ENCODE measurements around the gene MAMDC4. TPM values are rescaled to one million over a fixed set of nuclear protein-coding genes. Genes with fewer than 3 reads are reported as not detected.

The MAMDC4 gene
- total RNA-seq, 1 experiment from 2014 or later = 6.3 TPM

DNA sequence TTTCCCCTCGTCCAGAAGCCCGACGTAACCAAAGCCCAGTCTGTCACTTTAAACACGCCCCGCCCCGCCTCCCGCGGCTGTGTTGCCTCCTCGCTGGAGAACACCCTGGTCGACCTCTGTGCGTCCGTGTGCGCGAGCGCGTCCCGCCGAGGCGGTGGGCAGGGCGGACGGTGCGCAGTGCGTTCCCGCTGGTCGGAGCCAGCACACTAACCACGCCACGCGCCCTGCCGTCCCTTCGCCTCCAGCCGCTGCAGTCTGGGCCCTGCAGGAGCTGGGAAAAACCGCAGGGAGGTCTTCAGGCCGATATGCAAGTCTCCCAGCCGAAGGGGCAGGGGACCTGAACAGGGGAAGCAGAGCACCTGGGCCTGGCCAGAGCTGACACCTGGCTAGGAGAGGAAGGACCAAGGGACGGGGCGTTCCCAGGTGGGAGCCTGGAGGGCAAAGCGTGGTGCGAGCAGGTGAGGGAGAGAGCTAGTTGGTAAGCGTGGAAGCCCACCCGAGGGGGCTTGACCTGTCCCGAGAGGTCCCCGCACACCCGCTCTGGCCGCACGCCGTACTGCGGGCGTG, 4.2 kb upstream of the MAMDC4 start:
- CTCF ChIA-PET = no interaction called here
- H3K27me3 ChIP-seq (ENCODE audit: control insufficient read depth, insufficient read depth, low read length) = no peaks in the 10 kb centered on the region
- no peak for DNase-seq (ENCODE audit: low read depth, low spot score)
- BruUV-seq (replicated peaks) = no TSS peak
- no peaks in the 10 kb centered on the region for H3K36me3 ChIP-seq (ENCODE audit: control insufficient read depth, insufficient read depth, low read length)
- POLR2A ChIA-PET = interaction anchor here (0.6 kb wide), 1 partner anchor 234 kb away, joined by 10 read pairs; no protein-coding TSS in a partner anchor
- intact Hi-C loops (cut with micrococcal nuclease; ENCODE audit: unreplicated experiment) = no loop called here
- peaks cover 15% of the 10 kb centered on the region for H3K4me1 ChIP-seq (ENCODE audit: control insufficient read depth, insufficient read depth, low read length)
- no peak for TF ChIP-seq REST (IDR thresholded peaks at IDR 0.05; ENCODE audit: insufficient read depth in 1 of 2, low read depth in 2 of 2, low read length in 1 of 2)
- in situ Hi-C loops (cut with HindIII; ENCODE audit: low pct_unique_long_range_greater_than_20kb, low sequenced_read_pairs) = no loop called here
- ATAC-seq = peak; percentile 59
- H3K9me3 ChIP-seq (ENCODE audit: control insufficient read depth, insufficient read depth, low read depth, low read length) = no peaks in the 10 kb centered on the region
- H3K4me3 ChIP-seq (ENCODE audit: low read depth in 2 of 2, low read length in 2 of 2) = peak overlapping the region; percentile 69 to 83
- peak overlapping the region; percentile 83 for H3K27ac ChIP-seq (ENCODE audit: low read length)

GRCh38 chr9:136848393-136849037, 3.6 kb upstream of the MAMDC4 start:
- peak; percentile 31 for ATAC-seq
- Histone ChIP-seq H3K9me3 (ENCODE audit: control insufficient read depth, insufficient read depth, low read depth, low read length) (no peaks in the 10 kb centered on the region), H3K4me3 (ENCODE audit: low read depth in 2 of 2, low read length in 2 of 2) (peak overlapping the region; percentile 69 to 83), H3K27ac (ENCODE audit: low read length) (peak overlapping the region; percentile 83), H3K36me3 (ENCODE audit: control insufficient read depth, insufficient read depth, low read length) (no peaks in the 10 kb centered on the region), H3K27me3 (ENCODE audit: control insufficient read depth, insufficient read depth, low read length) (no peaks in the 10 kb centered on the region), H3K4me1 (ENCODE audit: control insufficient read depth, insufficient read depth, low read length) (peaks cover 15% of the 10 kb centered on the region)
- intact Hi-C loops (cut with micrococcal nuclease; ENCODE audit: unreplicated experiment) (no loop called here), in situ Hi-C loops (cut with HindIII; ENCODE audit: low pct_unique_long_range_greater_than_20kb, low sequenced_read_pairs) (no loop called here)
- TF ChIP-seq POLR2AphosphoS5 (IDR thresholded peaks at IDR 0.05; ENCODE audit: low read depth, low read length) (0 out of 2 replicates have a peak, but pooled peaks have one; percentile 31), REST (IDR thresholded peaks at IDR 0.05; ENCODE audit: insufficient read depth in 1 of 2, low read depth in 2 of 2, low read length in 1 of 2) (no peak), CTCF (IDR thresholded peaks at IDR 0.05) (no peak)
- POLR2A ChIA-PET = no interaction called here
- CTCF ChIA-PET = no interaction called here
- no peak for DNase-seq (ENCODE audit: low read depth, low spot score)
- BruUV-seq (replicated peaks) = TSS peak; percentile 76
